HL-60/S4 treated with retinoic acid at 250 ng/mL for 4 days and 3 days (cell line): ENCODE measurements around the gene PREX1.

Experiments
- in situ Hi-C: fragments of 300-500 bp; cut with MboI; formaldehyde crosslinking; loops from 2 replicates; pipeline ENCODE4 v1.7.0; 2022; ENCODE audit warnings: low sequenced_read_pairs

PREX1 gene

DNA sequence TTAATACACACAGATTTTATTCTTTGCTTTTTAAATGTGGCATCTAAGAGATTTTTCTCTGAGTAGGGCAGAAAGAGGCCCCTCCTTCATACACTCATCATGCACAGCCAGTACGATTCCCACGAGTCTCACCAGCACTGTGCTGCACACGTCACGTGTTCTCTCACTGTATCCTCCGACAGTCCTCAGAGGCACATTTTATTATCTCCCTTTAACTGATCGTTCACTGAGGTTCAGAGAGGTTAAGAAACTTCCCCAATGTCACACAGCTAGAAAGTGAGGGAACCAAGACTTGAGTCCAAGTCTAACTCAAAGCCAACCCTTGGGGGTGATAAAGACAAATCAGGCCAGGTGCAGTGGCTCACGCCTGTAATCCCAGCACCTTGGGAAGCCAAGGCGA is 142.5 kb downstream of the PREX1 start:
- in situ Hi-C loops: no loop called here

DNA sequence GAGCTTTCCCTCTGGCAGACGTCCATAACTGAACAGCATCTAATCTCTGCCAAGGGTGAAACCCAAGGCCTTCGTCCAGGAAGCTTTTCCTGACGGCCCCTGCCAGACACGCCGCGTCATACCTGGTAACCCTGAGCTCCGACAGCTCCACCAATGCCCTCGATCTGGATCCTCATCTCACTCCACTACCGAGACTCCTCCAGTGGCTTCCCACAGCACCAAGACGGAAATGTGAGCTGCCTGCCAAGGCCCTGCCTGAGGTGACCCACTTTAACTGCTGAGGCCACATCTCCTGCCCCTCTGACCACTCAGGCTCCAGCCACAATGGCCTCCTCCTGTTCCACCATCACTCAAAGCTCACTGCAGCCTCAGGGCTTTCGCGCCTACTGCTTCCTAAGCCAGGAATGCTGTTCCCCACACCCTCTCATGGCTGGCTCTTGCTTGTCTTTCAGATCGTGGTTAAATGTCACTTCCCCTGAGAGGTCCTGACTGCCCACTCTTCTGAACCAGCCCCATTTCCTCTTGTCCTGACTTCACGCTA is 143.2 kb downstream of the PREX1 start:
- in situ Hi-C loops: no loop called here

DNA sequence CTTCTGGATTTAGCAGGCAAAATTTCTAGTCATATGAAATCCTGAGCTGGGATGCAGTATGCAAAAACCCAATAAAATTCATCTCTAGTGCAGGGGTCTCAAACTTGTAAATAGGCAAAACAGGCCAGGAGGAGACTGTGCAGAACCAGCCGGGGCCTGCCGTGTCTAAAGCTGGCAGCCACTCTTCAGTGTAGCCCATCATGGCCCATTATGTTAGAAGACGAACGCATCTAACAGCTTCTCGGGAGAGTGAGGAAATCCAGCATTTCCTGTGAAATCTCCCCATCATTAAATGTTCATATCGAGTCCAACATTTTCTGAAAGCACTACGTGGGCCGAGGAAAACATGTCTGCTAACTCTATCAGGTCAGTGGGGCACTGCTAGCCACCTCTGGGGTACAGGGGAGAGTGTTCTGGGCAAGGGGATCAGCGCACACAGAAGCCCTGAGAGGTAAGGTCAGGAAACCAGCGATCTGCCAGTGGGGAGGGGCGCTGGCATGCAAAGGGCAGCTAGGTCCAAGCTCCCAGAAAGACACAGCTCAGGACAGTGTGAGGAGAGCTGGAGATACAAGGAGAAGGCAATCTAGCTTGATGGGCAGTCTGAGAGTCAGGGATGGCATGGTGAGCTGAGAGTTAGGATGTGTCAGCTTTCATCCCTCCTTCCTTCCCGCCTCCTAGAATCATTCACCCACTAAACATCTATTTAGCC is 144.2 kb downstream of the PREX1 start:
- in situ Hi-C loops: no loop called here

DNA sequence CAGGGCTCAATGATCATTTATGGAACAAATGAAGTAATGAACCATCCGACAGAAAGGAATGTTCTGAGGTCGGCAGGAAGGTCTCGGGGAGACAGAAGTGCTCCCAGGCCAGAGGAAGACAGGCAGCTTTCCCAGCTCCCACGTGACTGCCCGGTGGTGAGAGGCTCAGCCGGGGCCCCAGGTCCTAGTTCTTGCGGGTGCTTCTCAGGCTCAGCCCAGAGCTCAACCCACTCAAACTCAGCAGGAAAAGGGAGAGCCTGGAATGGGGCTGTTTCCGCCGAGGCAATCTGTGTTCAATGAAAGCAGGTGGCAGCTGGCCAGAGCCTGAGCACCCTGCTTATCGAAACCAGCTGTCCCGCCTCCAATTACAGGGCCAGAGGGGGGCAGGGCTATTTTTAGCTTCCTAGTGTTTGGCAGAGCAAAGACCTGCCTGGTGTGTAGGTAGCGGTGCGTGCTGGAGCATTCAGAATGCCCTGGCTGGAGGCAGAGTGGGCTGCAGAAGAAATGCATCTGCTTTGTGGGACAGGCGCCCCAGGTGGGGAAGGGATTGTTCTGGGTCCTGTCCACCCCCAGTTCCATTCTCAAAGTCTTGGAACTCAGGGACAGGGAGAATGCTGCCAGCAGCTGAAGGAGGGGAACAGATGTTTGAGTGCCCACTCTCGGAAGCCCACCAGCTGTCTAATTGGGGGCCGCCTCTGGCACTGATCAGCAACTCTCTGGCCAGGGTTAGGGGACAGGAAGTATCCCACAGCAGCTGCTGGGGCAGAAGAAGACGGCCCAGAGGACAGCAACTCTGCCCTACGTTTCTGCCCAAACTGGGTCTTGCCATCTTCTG is 145.1 kb downstream of the PREX1 start:
- in situ Hi-C loops: no loop called here

DNA sequence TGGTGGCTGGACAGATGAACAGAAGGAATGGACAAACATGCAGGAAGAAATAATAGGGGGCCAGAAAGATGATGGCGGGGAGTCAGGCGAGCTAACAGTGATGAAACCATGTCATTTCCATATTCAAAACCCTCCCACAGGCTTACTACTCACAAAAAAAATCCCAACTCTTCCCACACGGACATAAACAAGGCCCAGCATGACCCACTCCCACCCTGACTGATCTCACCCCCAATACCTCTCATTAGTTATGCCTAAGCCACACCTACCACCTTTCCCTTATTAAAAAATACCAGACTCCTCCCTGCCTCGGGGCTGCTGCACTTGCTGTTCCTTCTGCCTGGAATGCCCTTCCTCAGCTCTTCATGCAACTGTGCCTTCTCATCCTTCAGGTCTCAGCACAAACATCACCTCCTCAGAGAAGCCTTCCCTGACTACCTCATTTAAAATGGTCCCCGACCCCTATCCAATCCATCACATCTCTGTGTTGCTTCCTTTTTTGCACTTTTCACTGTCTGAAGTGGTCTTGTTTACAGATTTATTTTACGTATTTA is 145.8 kb downstream of the PREX1 start:
- in situ Hi-C loops: no loop called here

DNA sequence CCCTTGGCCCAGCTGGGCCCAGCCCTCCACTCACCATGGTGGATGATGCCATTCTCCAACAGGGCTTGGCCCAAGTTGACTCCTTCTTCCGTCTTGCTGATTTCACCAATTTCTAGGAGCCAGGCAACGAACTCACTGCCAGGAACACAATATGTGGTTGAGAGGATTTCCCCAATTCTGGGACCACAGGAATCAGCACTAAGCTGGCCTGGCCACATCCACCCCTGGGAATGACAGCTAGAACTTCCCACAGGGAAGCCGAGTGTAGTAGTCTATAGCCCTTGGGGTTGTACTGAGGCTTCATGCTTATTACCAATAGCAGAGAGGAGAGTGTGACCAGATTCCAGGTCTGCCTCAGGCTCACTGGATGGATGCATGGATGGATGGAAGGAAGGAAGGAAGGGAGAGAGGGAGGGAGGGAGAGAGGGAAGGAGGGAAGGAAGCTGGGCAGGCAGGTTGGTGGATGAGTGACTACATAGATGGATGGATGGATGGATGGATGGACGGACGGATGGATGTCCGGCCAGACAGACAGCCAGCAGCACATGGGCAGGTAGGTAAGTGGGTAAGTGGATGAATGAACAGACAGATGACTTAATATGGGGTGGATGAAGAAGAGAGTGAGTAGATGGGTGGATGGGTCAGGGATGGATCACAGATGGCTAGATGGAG is 146.5 kb downstream of the PREX1 start:
- in situ Hi-C loops: no loop called here

DNA sequence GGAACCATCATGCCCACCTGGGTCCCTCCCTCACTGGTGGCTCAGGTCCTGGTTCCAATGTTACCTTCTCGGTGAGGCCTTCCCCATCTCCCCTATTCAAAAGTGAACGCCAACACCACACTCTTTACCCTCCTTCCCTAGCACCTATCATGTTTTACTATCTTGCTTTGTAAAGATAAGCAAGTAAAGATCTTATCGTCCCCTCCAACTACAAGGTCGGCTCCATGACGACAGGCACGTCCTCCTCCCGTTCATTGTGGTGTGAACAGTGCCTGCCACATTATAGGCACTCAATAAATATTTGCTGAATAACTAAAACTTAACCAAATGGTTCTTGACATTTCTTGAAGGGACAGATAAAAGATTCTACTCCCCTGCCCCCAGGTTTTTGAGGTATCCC is 147.1 kb downstream of the PREX1 start:
- in situ Hi-C loops: no loop called here

DNA sequence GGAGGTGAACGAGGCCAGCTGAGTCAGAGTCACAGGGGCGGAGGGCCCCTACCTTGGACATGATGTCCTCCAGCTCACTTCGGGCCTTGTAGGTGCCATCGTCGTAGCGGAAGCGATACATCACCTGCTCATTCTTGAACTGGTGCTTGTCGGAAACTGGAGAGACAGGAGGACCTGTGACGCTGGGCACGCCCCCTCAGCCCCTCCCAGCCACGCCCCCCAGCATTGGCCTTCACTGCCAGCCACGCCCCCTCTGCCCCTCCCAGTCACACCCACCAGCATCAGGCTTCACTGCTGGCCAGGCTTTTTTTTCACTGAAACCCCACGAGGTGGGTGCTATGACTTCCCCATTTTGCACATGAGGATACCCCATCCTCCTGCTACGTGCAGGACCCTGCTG is 148.2 kb downstream of the PREX1 start:
- in situ Hi-C loops: no loop called here

DNA sequence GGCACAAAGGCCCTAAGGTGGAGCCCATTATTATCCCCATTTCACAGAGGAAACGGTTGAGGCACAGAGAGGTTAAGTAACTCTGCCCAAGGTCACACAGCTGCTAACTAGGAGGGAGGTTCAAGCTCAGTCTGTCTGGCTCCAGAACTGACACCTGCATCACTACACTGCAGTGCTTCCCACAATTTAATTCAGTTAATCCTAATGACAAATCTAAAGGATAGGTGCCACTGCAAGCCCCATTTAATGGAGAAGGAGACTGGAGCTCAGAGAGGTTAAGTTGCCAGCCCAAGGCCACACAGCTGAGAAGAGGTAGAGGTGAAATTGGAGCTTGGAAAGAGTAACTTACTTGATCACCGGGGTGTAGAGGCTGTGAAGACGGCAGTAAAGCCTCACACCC is 148.8 kb downstream of the PREX1 start:
- in situ Hi-C loops: no loop called here

DNA sequence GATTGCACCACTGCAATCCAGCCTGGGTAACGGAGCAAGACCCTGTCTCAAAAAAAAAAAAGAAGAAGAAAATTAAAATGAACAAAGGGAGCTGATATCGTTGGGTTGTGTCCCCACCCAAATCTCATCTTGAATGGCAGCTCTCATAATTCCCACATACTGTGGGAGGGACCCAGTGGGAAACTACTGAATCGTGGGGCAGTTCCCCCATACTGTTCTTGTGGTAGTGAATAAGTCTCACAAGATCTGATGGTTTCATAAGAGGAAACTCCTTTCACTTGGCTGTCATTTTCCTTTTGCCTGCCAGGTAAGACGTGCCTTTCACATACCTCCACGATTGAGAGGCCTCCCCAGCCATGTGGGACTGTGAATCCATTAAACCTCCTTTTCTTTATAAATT is 149.4 kb downstream of the PREX1 start:
- in situ Hi-C loops: no loop called here

DNA sequence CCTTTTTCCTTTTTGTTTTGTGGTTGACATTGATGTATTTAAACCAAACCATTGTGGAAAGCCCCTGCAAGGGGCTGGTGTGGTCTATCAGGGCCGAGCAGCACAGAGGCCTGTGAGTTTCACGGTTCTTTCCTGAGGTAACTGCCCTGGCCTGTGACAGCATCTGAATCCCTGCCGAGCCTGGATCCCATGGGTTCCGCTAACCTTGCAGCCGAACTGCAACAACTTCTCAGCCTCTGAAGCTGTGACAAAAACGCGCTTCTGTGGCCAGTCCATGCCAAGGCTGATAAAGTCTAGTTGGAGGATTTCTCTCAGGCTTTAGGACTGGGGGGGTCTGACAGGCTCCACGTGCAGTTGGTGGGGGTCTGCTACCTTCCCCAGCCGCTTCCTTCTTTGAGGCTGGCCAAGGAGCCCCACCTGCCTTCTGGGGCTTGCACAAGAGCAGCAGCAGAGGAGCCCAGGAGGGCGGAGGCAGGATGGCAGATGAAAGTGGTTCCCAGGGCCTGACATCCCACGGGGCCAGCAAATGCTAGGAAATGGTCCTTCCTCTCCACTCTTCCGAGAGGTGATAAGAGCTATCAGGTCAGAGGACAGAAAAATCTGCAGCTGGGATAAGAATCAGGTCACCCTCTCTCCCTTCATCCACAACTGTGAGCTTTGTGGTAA is 150.9 kb downstream of the PREX1 start:
- in situ Hi-C loops: no loop called here

DNA sequence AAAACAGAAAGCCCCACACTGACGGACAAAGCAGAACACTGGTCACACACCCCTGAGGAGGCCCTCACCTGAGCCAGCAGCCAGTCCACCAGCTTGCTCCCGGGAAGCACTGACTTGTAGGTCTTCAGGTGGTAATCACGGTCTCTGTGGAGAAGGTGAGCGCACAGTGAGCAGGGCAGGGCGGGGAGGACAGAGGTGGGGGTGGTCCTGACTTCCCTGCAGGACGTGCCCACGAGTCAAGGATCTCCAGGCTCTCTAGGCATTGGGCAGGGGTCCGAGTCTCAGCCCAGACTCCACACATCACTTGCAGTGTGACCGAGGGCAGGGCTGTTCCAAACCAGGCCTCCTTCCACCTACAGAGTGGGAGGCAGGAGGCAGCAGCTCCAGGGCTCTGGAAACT is 151.7 kb downstream of the PREX1 start:
- in situ Hi-C loops: no loop called here

DNA sequence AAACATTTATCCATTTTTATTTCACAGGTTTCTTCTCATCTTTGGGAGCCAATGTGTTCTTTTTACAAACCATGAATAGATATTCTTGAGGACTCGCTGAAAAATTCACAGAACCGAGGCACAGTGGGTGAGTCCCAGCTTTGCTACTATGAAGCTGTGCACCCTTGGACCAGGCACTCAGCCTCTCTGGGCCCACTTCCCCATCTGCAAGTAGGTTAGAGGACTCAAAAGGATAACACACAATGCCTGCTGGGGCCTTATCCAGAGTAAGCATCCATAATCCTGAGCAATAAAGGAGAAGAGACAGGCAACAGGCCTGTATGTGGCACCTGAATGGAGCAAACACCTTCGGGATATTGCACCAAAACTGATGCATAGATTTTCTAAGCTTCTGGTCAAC is 153.3 kb downstream of the PREX1 start:
- in situ Hi-C loops: no loop called here

DNA sequence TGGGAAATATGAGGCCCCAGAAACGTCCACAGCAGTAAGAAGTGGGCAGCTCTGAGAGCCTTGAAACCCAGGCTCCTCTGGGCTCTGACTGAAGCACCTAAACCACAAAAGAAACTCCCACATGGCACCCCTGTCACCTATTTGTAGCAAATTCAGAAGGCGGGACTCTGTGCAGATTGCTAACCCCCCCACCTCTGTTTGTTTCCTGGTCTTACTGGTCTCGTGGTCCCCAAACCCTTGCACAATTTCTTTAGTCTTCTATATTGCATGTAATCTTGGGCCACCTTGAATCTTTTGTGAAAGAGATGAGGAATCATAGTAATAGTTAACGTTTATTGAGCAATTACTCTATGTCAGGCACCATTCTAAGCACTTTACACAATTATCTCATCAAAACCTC is 154.3 kb downstream of the PREX1 start:
- in situ Hi-C loops: no loop called here

DNA sequence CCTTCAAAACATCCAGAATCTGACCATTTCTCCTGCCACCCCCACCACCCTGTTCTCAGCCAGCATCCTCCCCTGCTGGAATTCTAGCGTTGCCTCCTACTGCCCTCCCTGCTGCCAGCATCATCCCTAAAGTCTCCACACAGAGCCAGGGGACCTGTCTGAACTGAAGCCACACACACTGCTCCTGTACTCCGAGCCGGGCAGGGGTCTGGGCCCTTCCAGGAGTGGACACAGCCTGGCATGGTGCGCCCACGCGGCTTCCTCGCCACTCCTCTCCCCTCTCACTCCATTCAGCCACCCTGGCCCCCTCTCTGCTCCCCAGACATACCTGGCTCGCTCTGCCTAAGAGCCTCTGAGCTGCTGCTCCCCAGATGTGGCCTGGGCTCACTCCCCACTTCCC is 155.5 kb downstream of the PREX1 start:
- in situ Hi-C loops: no loop called here

DNA sequence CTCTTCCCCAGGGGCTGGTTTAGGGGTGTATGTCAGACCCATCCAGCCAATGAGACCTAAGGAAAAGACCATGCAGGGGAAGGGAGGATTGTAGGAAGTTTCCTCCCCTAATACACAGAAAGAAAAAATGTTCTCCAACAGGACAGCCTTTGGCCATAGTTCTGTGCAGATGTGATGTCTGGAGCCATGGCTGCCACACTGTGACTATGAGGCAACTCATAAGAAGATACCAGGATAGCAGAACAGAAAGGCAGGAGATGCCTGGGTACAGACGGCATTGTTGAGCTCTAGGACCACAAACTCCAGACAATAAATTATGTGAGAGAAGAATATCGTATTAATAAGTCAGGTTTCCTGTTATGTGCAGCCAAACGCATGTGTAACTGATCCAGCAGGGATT is 156.7 kb downstream of the PREX1 start:
- in situ Hi-C loops: no loop called here

DNA sequence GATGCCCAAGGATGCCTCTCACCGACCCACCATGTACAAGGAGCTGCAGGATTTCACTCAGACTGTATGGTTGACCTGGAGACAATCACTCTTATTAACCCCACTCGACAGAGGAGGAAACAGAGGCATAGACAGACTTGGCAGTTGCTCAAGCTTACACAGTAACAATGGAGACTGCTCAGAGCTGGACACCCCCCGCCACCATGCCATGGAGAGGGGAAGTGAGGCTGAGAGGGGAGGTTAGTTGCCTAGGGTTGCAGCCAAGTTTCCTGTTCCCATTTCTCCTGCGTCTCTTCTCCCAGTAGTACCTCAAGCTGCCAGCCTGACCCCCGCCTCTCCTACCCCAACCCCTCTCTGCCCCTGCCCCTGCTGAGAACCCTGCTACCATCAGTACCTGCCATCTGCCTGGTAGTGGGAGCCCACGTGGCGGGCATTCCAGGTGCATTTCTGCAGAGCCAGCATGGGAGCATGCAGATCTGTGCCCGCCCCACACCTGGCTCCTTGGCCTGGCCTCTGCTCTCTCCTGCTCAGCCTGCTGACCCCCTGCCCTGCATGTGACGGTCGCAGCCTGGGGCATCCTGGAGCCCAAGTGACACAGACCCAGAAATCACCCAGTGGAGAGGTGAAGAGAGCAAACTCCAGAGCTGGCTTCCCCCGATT is 157.7 kb downstream of the PREX1 start:
- in situ Hi-C loops: no loop called here

DNA sequence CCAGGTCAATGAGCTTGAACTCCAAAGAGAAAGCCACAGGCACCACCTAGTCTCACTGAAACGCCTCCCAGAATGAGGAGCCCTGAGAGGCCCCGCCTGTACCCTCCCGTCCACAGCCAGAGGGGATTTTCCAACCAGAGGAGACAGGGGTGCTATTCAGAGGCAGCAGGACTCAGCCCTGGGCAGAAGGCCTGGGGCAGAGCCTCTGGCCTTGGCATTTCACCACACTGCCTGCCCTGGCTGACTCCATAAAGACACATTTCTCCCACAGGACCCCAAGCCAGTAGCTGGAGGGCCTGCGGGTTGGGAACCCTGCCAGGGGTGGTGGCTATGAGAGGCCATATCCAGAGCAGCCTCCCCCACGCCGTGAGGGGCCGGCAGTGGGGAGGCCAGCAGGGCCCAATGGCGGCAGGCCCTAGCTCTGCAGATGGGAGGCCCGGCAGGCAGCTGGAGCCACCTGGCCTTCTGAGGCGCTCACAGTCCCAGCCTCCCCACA is 159.3 kb downstream of the PREX1 start:
- in situ Hi-C loops: no loop called here

DNA sequence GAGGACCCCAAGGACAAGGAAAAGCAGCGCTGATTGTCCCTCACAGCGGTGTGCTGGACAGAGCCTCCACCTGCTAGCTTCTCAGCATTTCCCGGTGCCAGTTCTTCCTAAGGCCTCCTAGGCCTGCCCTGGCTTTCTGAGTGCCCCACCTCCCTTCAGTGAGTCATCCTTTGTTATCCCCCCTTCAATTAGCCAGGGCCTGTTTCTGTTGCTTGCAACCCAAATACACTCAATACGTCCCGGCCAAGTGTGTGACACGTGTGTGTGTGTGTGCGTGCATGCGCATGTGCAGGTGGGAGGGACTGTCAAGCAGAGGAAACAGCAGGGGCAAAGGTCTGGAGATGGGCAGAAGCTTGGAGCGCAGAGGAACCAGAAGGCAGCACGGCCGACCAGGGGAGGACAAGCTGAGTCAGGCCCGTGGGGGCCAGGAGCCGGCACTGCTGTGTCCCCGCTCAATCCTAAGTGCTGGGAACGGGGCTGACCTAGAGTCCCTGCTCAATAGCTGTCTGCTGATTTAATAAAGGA is 159.8 kb downstream of the PREX1 start:
- in situ Hi-C loops: no loop called here

DNA sequence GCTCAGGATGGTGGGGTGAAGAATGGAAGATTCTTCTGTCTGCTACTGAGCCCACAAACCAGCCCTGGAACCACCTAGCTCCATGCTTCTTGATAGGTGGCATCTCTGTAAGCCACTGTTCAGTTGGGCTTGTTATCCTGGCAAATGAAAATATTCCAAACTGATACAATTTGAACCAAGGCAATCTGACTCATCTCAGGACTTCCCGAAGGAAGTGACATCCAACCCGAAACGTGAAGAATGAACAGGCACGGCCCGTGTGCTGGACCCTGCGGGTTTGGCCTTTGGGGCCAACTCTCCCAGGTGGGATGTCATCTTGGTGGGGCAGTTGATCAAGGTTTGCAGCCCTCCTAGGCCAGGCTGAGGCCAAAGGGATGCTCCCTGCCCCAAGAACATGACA is 160.3 kb downstream of the PREX1 start:
- in situ Hi-C loops: no loop called here
